Liver (tissue), 9 donors: ENCODE data around the gene ABLIM1. TPM values are rescaled to one million over a fixed set of nuclear protein-coding genes. Genes with fewer than 3 reads are reported as not detected.

Source experiments
- DNase-seq: peaks from one replicate; pipeline ENCODE4 v3.0.0-alpha.2; 2017; ENCODE audit warnings: low spot score
- H3K27ac ChIP-seq, 2 donors: one replicate each; pipeline ENCODE4 v1.7.0; 2013; ENCODE audit warnings: inconsistent platforms in 2 of 2, low read length in 2 of 2, control low read depth in 1 of 2, low read depth in 1 of 2, mild to moderate bottlenecking in 1 of 2
- H3K27me3 ChIP-seq, 4 donors: one replicate each; pipeline versions ENCODE4 v1.6.1 to v1.7.0; 2013; ENCODE audit warnings: low read length in 3 of 4, inconsistent platforms in 1 of 4, mild to moderate bottlenecking in 1 of 4, moderate library complexity in 1 of 4; ENCODE audit not compliant: control insufficient read depth in 4 of 4, insufficient read depth in 4 of 4
- H3K36me3 ChIP-seq, 4 donors: one replicate each; pipeline versions ENCODE4 v1.6.1 to v1.7.0; 2013; ENCODE audit warnings: low read length in 3 of 4, mild to moderate bottlenecking in 3 of 4, low read depth in 1 of 4, moderate library complexity in 1 of 4; ENCODE audit not compliant: control insufficient read depth in 4 of 4, insufficient read depth in 3 of 4
- H3K4me1 ChIP-seq, 4 donors: one replicate each; pipeline versions ENCODE4 v1.6.1 to v1.7.0; 2013; ENCODE audit warnings: low read length in 3 of 4, mild to moderate bottlenecking in 3 of 4, moderate library complexity in 1 of 4; ENCODE audit not compliant: control insufficient read depth in 4 of 4, insufficient read depth in 4 of 4
- H3K4me3 ChIP-seq, 3 donors: one replicate each; pipeline versions ENCODE4 v1.6.1 to v1.7.0; 2013; ENCODE audit warnings: low read length in 3 of 3, control low read depth in 1 of 3, low read depth in 1 of 3, mild to moderate bottlenecking in 1 of 3
- H3K9ac ChIP-seq, 2 donors: one replicate each; pipeline ENCODE4 v1.7.0; 2013; ENCODE audit warnings: low read length in 2 of 2, mild to moderate bottlenecking in 2 of 2, moderate library complexity in 2 of 2, control low read depth in 1 of 2, low read depth in 1 of 2
- H3K9me3 ChIP-seq, 4 donors: one replicate each; pipeline versions ENCODE4 v1.6.1 to v1.7.0; 2013; ENCODE audit warnings: low read length in 3 of 4; ENCODE audit not compliant: control insufficient read depth in 4 of 4
- ATF3 ChIP-seq: IDR thresholded peaks from 2 replicates; pipeline ENCODE4 v1.6.1; 2016; ENCODE audit warnings: antibody characterized with exemption
- CTCF ChIP-seq: fragments of 150-350 bp; IDR thresholded peaks from 2 replicates; pipeline ENCODE4 v1.5.1; 2017; ENCODE audit warnings: improper control_type of control experiment, low read depth, low read length; ENCODE audit not compliant: missing input control
- EGR1 ChIP-seq, 2 donors: IDR thresholded peaks; 2 replicates each; pipeline ENCODE4 v1.6.1; 2016 to 2018; ENCODE audit warnings: antibody characterized with exemption in 2 of 2, low read depth in 2 of 2
- FOXA1 ChIP-seq: IDR thresholded peaks from 2 replicates; pipeline ENCODE4 v1.6.1; 2016; ENCODE audit warnings: antibody characterized with exemption
- FOXA2 ChIP-seq: IDR thresholded peaks from 2 replicates; pipeline ENCODE4 v1.6.1; 2016; ENCODE audit warnings: antibody characterized with exemption
- GABPA ChIP-seq, 2 donors: IDR thresholded peaks in 1 of 2; conservative IDR thresholded peaks in 1 of 2; 2 replicates each; pipeline ENCODE4 v1.6.1; 2016; ENCODE audit warnings: antibody characterized with exemption in 2 of 2, mild to moderate bottlenecking in 1 of 2, moderate library complexity in 1 of 2
- HNF4A ChIP-seq, 2 donors: conservative IDR thresholded peaks; 2 replicates each; pipeline ENCODE4 v1.6.1; 2016; ENCODE audit warnings: antibody characterized with exemption in 2 of 2, mild to moderate bottlenecking in 2 of 2
- HNF4G ChIP-seq: IDR thresholded peaks from 2 replicates; pipeline ENCODE4 v1.6.1; 2016; ENCODE audit warnings: antibody characterized with exemption
- JUND ChIP-seq, 2 donors: IDR thresholded peaks; 2 replicates each; pipeline ENCODE4 v1.6.1; 2016; ENCODE audit warnings: antibody characterized with exemption in 2 of 2
- MAX ChIP-seq: IDR thresholded peaks from 2 replicates; pipeline ENCODE4 v1.6.1; 2016; ENCODE audit warnings: antibody characterized with exemption
- NR2F2 ChIP-seq: IDR thresholded peaks from 2 replicates; pipeline ENCODE4 v1.6.1; 2016; ENCODE audit warnings: antibody characterized with exemption
- RAD21 ChIP-seq, 2 donors: IDR thresholded peaks; 2 replicates each; pipeline ENCODE4 v1.6.1; 2016; ENCODE audit warnings: antibody characterized with exemption in 2 of 2, mild to moderate bottlenecking in 2 of 2
- REST ChIP-seq: IDR thresholded peaks from 2 replicates; pipeline ENCODE4 v1.6.1; 2016; ENCODE audit warnings: antibody characterized with exemption, mild to moderate bottlenecking
- RXRA ChIP-seq, 2 donors: IDR thresholded peaks; 2 replicates each; pipeline ENCODE4 v1.6.1; 2017 to 2018; ENCODE audit warnings: antibody characterized with exemption in 2 of 2, mild to moderate bottlenecking in 1 of 2
- SP1 ChIP-seq: IDR thresholded peaks from 2 replicates; pipeline ENCODE4 v1.6.1; 2018; ENCODE audit warnings: antibody characterized with exemption, mild to moderate bottlenecking
- TAF1 ChIP-seq: conservative IDR thresholded peaks from 2 replicates; pipeline ENCODE4 v1.6.1; 2016; ENCODE audit warnings: antibody characterized with exemption, mild to moderate bottlenecking
- YY1 ChIP-seq: IDR thresholded peaks from 2 replicates; pipeline ENCODE4 v1.6.1; 2016; ENCODE audit warnings: antibody characterized with exemption, mild to moderate bottlenecking
- ZBTB33 ChIP-seq: IDR thresholded peaks from 2 replicates; pipeline ENCODE4 v1.6.1; 2016; ENCODE audit warnings: antibody characterized with exemption
- WGBS: extraction: QIAGEN DNeasy Blood & Tissue Kit; methylation state at CpG from one replicate; pipeline ENCODE4 v1.1.7; 2013; 5-methylcytosine and 5-hydroxymethylcytosine counted together
- polyA plus RNA-seq, 2 donors: library from polyadenylated mRNA; stranded (reverse) in 1 of 2; unstranded in 1 of 2; fragments of 200-250 nt in 1 of 2; fragments of >200 nt in 1 of 2; fragmentation: Nextera tagmentation in 1 of 2; extraction: Ambion mirVana in 1 of 2; gene quantifications; one replicate each; pipeline versions ENCODE4 v1.2.1 to v1.2.3, GENCODE V29; 2013 to 2015
- total RNA-seq, 2 donors: library from RNA; depleted of rRNA; stranded (reverse); fragments of >200 nt; gene quantifications; one replicate each; pipeline ENCODE4 v1.2.3, GENCODE V29; 2014
- donor health status: healthy.
- donor health status: healthy.
- donor health status: healthy.
- donor health status: healthy.
- donor health status: healthy.

ABLIM1 gene
- total and polyA plus RNA-seq, 4 donors: 10.9 to 31.3 (median 13.1) TPM

- peak overlapping the region; percentile 90 to 91 for H3K27ac ChIP-seq
- H3K9ac ChIP-seq: peak overlapping the region in 1 of 2 donors; percentile 78
- H3K4me3 ChIP-seq: peak overlapping the region in 1 of 3 donors; percentile 32
- H3K9me3 ChIP-seq: no peaks in the 10 kb centered on the region
- TF ChIP-seq YY1 (peak; percentile 55), EGR1 (IDR thresholded peaks at IDR 0.05; ENCODE audit: low read depth in 2 of 2) (peak in 1 of 2 donors; percentile 66), SP1 (peak; percentile 95), FOXA1 (no peak), NR2F2 (peak; percentile 29), RAD21 (IDR thresholded peaks at IDR 0.05) (peak in 1 of 2 donors; percentile 41), CTCF (no peak), REST (peak; percentile 66), ZBTB33 (no peak), JUND (IDR thresholded peaks at IDR 0.05) (peak; percentile 97), FOXA2 (peak; percentile 71), HNF4G (peak; percentile 81), RXRA (IDR thresholded peaks at IDR 0.05) (peak in 1 of 2 donors; percentile 46), TAF1 (no peak), GABPA (IDR thresholded peaks at IDR 0.05 in 1 of 2, conservative IDR thresholded peaks at IDR 0.05 in 1 of 2) (no peak), MAX (peak; percentile 33), HNF4A (conservative IDR thresholded peaks at IDR 0.05) (peak; percentile 91 to 95), ATF3 (peak; percentile 63)
- peaks cover 0 to 39% (median 12%) of the 10 kb centered on the region in 4 donors for H3K4me1 ChIP-seq
- WGBS: 14% methylated on average over 5 of the region's 5 CpGs
- H3K36me3 ChIP-seq: no peaks in the 10 kb centered on the region
- DNase-seq: no peak
- H3K27me3 ChIP-seq: no peaks in the 10 kb centered on the region
Observed at GRCh38 chr10:114684822-114685209, 26.7 kb upstream of the ABLIM1 start.
